HG03280 (cell line): ENCODE measurements around the gene BAIAP2.
"Not testable (repeated sequence)": the region's sequence is repeated elsewhere in the genome, so short reads cannot be mapped to it uniquely, and the experiment has no call there.

Experiments used
- ATAC-seq: cut with Tn5 transposase; IDR thresholded peaks from one replicate; pipeline ENCODE4 v1.9.1; 2021; ENCODE audit warnings: mild to moderate bottlenecking, moderate library complexity; ENCODE audit not compliant: unreplicated experiment

BAIAP2 gene

DNA sequence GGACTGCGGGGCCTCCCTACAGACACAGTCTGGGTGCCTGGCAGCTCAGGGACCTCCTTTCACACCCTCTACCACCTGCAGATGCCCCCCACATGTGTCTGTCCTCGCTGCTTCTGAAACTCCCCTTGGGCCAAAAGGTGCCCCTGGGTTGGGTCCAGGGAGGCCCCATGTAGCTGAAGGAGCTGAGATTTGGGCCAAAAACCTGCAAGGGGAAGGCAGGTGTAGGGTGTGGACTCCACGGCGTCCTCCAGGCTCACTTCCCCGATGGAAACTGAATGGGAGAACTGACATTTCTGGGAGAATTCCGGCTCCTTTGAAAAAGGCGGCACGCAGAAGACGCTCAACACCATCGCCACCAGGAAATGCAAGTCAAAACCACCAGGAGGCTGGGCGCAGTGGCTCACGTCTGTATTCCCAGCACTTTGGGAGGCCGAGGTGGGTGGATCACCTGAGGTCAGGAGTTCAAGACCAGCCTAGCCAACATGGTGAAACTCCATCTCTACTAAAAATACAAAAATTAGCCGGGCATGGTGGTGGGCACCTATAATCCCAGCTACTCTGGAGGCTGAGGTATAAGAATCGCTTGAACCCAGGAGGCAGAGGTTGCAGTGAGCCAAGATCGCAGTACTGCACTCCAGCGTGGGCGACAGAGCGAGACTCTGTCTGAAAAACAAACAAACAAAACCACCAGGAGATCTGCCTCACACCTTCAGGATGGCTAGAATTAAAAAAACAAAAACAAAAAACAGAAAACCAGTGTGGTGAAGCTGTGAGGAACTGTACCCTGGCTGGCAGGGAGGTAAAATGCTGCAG lies 13.2 kb upstream of the BAIAP2 start:
- ATAC-seq, result no peak

DNA sequence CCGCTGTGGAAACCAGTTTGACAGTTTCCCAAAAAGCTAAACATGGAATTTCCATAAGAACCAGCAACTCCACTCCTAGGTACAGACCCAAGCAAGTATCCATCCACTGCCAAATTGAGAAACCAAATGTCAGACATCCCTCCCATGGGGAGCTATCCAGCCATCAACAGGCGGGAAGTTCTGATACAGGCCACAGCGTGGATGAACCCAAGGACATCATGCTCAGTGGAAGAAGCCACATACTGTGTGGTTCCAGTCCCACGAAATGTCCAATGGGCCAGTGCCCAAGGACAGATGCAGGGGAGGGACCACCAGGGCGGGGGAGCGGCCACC lies 12.6 kb upstream of the BAIAP2 start:
- ATAC-seq, result no peak

- ATAC-seq, result no peak
Observed at GRCh38 chr17:81025065-81025740, 9.7 kb upstream of the BAIAP2 start.

GRCh38 chr17:81025741-81026129 lies 9.2 kb upstream of the BAIAP2 start:
- no peak for ATAC-seq

DNA sequence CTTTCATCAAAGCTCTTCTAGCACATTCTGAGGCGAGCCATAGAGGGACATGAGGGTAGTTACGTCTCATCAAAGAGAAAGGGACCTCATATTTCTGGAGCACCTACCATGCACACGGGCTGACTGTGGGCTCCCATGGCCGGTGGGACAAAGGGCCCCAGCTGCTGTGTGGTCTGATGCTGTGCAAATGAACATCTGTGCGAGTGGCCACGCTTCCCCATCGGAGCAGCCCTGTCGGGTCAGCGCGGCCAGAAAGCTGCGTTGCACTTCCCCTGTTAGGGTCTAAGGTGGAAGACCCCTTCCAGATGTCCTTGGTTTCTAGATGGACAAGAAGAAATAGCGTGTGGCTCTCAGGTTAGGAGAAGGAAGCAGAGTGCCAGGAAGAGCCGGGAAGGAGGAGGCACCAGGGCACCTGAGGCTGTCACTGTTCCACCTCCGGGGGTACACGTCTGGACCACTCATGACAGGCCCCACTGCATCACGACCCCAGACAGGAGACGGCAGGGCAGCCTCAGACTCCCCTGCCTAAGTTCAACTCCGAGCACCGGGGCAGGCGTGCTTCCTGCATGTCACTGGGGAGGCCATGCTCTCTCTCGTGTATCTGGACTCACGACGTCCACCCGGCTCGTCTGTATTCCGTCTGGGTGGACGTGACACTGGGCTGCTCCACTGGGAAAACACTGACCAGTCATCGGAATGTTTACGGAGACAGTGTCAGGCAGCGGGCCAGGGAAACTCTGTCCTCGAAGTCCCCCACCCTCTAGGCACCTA lies 8.5 kb upstream of the BAIAP2 start:
- ATAC-seq, result no peak

- no peak for ATAC-seq
Observed at GRCh38 chr17:81027038-81027437, 7.9 kb upstream of the BAIAP2 start.

DNA sequence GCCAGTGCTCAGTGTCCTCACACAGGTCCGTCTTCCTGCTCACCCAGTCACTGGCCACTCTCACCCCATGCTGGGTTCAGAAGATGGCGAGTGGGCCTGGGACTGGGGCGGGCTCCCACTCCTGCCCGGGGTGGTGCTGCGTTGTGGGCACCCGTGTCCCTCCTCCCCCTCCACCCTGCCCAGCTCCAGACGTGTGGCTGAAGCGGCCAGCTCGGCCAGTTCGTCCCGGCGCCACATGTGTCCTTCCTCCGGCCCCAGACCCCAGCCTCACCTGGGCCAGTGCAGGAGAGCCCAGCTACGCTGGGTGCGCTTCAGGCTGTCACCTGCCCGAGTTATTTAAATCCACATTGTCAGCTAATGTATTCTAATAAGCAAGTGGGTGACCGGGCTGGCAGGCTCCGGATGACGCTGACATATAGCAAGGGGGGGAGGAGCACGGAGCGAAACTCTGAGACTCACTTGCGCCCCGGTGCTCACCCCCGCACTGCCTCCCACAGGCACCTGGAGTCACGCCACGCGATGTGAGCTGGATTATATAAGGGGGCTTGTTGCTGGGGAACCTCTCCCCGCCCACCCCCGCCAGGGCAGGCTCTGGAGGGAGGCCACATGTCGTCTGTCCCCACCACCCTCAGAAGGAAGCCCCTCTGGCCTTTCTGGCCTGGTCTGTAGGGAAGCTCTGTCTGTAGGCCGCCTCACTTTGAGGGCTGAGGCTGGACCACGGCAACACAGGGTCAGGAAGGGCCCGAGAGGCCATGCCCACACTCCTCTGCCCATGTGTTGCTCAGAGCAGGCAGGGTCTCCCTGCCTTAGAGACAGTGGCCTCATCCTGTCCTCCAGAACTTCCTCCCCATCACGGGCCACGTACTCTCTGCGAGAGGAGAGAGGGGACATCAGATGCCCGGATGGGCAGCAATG lies 7.1 kb upstream of the BAIAP2 start:
- ATAC-seq, result no peak

DNA sequence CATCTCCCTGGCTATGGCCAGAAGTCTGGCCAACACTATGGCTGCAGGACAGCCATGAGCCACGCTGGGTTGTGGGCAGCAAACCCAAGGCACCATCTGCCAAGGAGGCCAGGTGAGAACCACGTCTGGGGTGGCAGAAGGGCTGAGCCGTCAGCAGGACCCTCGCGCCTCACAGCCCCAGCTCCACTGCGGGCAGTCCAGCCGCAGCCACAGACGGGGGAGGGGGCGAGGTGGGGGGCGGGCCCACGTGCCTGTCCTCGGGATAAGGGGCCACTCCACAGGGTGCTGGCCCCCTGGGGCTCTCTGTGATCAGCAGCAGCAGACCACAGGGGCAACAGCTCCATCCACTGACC lies 6.5 kb upstream of the BAIAP2 start:
- no peak for ATAC-seq

GRCh38 chr17:81029859-81030258 lies 5.1 kb upstream of the BAIAP2 start:
- ATAC-seq, result no peak

- ATAC-seq, result not testable (repeated sequence)
Observed at GRCh38 chr17:81030312-81030711, 4.6 kb upstream of the BAIAP2 start.

DNA sequence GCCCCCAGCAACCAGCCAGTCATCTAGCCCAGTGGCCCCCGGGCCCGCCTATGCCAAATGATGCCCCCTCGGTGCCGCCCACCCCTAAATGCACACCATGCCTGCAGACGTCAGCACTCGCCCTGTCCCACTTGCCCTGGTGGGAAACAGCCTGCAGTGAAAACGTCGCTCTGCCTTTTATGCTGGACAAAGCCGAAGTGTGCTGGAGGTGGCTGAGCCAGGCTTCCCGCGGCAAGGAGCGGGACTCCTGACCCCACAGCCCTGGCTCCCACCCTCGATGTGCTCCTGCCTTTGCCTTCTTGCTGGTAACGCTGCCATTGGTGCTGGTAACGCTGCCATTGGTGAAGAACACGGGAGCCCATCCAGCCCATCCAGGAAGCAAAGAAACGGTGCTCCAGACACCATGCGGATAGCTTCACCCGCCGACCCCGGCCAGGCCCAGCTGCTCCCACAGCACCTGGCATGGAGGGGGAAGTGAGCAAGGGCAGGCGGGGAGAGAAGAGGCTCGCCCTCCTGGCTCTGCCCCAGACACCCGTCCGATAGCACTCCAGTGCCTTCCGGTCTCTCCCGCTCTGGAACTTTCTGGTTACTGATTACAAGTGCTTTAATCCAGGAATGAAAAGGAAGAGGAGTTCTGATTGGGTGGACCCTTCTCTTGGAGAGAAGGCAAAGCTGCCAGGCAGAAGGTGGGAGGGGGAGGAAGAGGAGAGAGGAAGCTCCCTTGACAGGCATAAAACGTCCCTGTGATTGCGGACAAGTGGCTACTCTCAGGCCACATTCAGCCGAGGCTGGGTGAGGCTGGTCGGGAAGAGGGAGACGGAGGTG lies 4.0 kb upstream of the BAIAP2 start:
- no peak for ATAC-seq

GRCh38 chr17:81031566-81032550 lies 3.1 kb upstream of the BAIAP2 start:
- no peak for ATAC-seq

GRCh38 chr17:81032641-81033480 lies 2.1 kb upstream of the BAIAP2 start:
- ATAC-seq, result no peak

DNA sequence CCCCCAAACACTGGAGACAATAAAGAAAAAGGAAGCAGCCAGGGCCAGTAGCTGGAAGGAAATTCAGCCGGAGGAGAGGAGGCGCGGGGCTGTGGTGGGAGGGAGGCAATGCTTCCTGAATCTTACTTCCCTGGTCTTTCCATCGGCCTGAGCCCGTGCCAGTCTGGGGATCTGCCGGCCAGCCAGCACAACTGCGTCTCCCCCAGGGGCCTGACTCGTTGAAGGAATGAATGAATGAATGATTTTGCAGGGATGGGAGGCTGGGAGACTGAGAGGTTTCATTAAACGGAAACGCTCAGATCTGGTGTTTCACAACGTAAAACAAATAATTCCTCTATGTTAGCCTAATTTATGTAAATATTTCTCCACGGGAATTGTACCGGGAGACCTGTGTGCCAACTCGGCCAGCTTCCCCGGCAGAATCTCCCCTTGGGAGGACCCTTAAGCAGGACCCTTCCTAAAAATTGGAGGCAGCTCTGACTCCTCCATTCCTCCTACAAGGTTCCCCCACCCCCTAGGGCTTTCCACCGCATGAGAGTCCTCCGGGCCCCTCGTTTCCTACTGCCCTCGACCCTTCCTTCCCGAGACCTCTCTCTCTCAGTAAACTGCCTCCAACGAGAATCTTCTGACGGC lies 1.3 kb upstream of the BAIAP2 start:
- no peak for ATAC-seq

DNA sequence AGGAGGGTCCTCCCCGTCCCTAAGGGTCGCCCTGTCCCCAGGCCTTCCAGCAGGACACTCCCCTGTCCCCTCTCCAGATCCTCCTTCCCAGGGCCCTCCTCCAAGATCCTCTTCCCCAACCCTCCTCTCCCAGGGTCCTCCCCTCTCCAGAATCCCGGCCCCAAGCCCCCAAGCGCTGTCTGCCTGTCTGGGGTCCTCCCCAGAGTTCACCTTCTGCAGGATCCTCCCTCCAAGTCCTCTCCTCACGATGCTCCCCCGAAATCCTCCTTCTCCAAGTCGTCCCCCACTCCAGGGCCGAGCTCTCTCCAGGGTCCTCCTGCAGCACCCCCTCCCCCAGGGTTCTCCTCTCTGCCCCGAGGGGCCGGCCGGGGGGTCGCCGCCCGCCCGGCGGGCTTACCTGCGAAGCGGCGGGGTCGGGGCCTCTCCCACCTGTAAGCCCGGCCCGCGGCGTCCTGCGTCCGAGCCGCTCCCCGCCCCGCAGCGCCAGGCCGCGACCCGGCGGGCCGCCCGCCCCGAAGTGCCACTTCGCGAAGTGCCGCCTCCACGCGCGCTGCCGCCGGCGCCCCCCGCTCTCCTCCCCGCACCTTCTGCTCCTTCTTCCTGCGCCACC lies 678 bp upstream of the BAIAP2 start:
- peak; percentile 5 for ATAC-seq

DNA sequence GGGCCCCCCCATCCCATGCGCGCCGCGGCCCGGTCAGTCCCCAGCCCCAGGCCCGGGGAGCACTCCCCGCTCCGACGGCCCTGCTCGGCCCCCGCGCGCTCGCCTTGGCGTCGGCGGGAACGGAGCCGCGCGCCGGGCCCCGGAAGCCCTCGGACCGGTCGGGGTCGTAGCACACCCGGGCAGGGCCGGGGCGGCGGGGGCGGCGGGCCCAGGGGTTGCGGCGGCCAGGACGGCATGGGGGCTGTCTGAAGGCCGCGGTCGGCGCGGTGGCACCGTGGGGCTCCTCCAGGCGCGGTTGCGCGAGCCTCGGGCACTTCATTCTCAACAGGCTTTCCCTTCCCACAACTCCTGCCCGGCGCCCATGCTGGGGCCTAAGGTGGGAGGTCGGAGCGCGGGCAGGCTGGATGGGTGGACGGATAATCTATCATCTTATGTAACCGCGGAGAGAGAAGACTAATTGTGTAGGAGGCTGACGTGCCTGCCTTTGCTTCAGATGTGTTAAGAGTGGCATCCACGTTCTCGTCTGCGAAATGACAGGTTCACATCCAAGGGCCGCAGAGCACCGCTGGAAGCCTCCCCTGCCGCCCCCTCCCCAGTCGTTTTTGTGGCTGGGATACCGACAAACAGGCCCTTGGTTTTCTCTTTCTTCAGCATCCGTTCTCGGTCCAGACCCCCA lies 708 bp downstream of the BAIAP2 start:
- no peak for ATAC-seq
